SU-DHL-6 (cell line): ENCODE results near the gene CHD1L.

Experiments
- CTCF ChIP-seq: fragments of 200-600 bp; sonication (generic); IDR thresholded peaks from one replicate; pipeline ENCODE4 v1.5.1; 2017; ENCODE audit warnings: antibody characterized with exemption, mild to moderate bottlenecking, low read length, moderate library complexity; ENCODE audit not compliant: insufficient read depth, poor library complexity, severe bottlenecking
- EZH2phosphoT487 ChIP-seq: fragments of 200-600 bp; sonication (generic), shearing (Covaris generic); conservative IDR thresholded peaks from 2 replicates; pipeline ENCODE4 v1.6.1; 2018; ENCODE audit warnings: mild to moderate bottlenecking, antibody characterized with exemption, low read length, moderate library complexity, mixed read lengths

- TF ChIP-seq CTCF (no peak), EZH2phosphoT487 (no peak)
Measured at GRCh38 chr1:147281950-147282349, 39.5 kb downstream of the CHD1L start.
